Measurements from ENCODE around the gene NECAP2. TPM values are rescaled to one million over a fixed set of nuclear protein-coding genes. Genes with fewer than 3 reads are reported as not detected.
"Not testable (repeated sequence)": the region's sequence is repeated elsewhere in the genome, so short reads cannot be mapped to it uniquely, and the experiment has no call there.

The NECAP2 gene
- total and polyA plus RNA-seq, 5 experiments from 2014 or later: 137 to 176 (median 146) TPM

GRCh38 chr1:16468558-16468957 lies 28.0 kb downstream of the NECAP2 start:
- Mint-ChIP-seq H3K27ac (peak overlapping the region in 2 of 10 donors; percentile 11 to 22), H3K36me3 (peaks cover 0 to 39% (median 8%) of the 10 kb centered on the region in 3 donors), H3K4me3 (no peak overlapping the region), H3K4me1 (peaks cover 0 to 9% (median 3%) of the 10 kb centered on the region in 4 donors), H3K9me3 (no peaks in the 10 kb centered on the region), H3K27me3 (no peaks in the 10 kb centered on the region)
- no peak for DNase-seq
- ATAC-seq: no peak
- POLR2A ChIA-PET: interaction anchor here (1.0 kb wide), 1 partner anchor 10 kb away, joined by 3 read pairs; no protein-coding TSS in a partner anchor

- Mint-ChIP-seq H3K27me3 (no peaks in the 10 kb centered on the region), H3K4me3 (no peak overlapping the region), H3K27ac (no peak overlapping the region), H3K36me3 (peaks cover 0 to 43% (median 10%) of the 10 kb centered on the region in 3 donors), H3K4me1 (peaks cover 0 to 8% (median under 1%) of the 10 kb centered on the region in 4 donors), H3K9me3 (no peaks in the 10 kb centered on the region)
- DNase-seq (no peak), ATAC-seq (no peak)
- POLR2A ChIA-PET: no interaction called here
These were observed 33.8 kb downstream of the NECAP2 start for GRCh38 chr1:16474166-16474800.

GRCh38 chr1:16474891-16475290 lies 34.4 kb downstream of the NECAP2 start:
- POLR2A ChIA-PET, H3K4me1 Mint-ChIP-seq, DNase-seq, H3K27me3 Mint-ChIP-seq, H3K9me3 Mint-ChIP-seq, ATAC-seq, H3K27ac Mint-ChIP-seq, H3K4me3 Mint-ChIP-seq: not testable (repeated sequence)
- H3K36me3 Mint-ChIP-seq: peaks cover 0 to 44% (median 10%) of the 10 kb centered on the region in 3 donors

- DNase-seq, H3K4me1 Mint-ChIP-seq, H3K27ac Mint-ChIP-seq, H3K4me3 Mint-ChIP-seq, H3K27me3 Mint-ChIP-seq, H3K9me3 Mint-ChIP-seq, ATAC-seq: not testable (repeated sequence)
- POLR2A ChIA-PET: interaction anchor here (1.2 kb wide), 1 partner anchor 38 kb away, joined by 4 read pairs; the partner anchor contains the start of gene RNU1-1
- peaks cover 0 to 53% (median 10%) of the 10 kb centered on the region in 3 donors for H3K36me3 Mint-ChIP-seq
These were observed 35.5 kb downstream of the NECAP2 start for GRCh38 chr1:16475771-16476770.

- no peak overlapping the region for H3K4me3 Mint-ChIP-seq
- H3K27me3 Mint-ChIP-seq: no peaks in the 10 kb centered on the region
- POLR2A ChIA-PET: interaction anchor here (0.6 to 1.0 kb wide), 2 partner anchors 9 to 30 kb away, joined by 3 to 4 read pairs; no protein-coding TSS in a partner anchor
- peaks cover 0 to 61% (median 10%) of the 10 kb centered on the region in 3 donors for H3K36me3 Mint-ChIP-seq
- H3K9me3 Mint-ChIP-seq: no peaks in the 10 kb centered on the region
- DNase-seq (no peak), ATAC-seq (no peak)
- no peak overlapping the region for H3K27ac Mint-ChIP-seq
- H3K4me1 Mint-ChIP-seq: peaks cover 0 to 4% (median 2%) of the 10 kb centered on the region in 4 donors
These were observed 37.6 kb downstream of the NECAP2 start for GRCh38 chr1:16478091-16478490.

- H3K27me3 Mint-ChIP-seq, H3K27ac Mint-ChIP-seq, H3K4me3 Mint-ChIP-seq, POLR2A ChIA-PET, H3K9me3 Mint-ChIP-seq, H3K4me1 Mint-ChIP-seq, DNase-seq, ATAC-seq: not testable (repeated sequence)
- H3K36me3 Mint-ChIP-seq: peaks cover 0 to 48% (median 7%) of the 10 kb centered on the region in 3 donors
These were observed 42.6 kb downstream of the NECAP2 start for GRCh38 chr1:16483146-16483545.

- H3K4me3 Mint-ChIP-seq, H3K4me1 Mint-ChIP-seq, H3K27me3 Mint-ChIP-seq, ATAC-seq, H3K9me3 Mint-ChIP-seq, DNase-seq: not testable (repeated sequence)
- Mint-ChIP-seq H3K36me3 (peaks cover 0 to 47% (median 5%) of the 10 kb centered on the region in 3 donors), H3K27ac (peak overlapping the region in 1 of 10 donors; percentile 29)
- POLR2A ChIA-PET: interaction anchor here (0.6 kb wide), 1 partner anchor 20 kb away, joined by 4 read pairs; no protein-coding TSS in a partner anchor
These were observed 43.3 kb downstream of the NECAP2 start for GRCh38 chr1:16483639-16484500.

GRCh38 chr1:16484501-16484835 lies 43.9 kb downstream of the NECAP2 start:
- no peak for DNase-seq
- ATAC-seq: no peak

GRCh38 chr1:16484931-16485330 lies 44.4 kb downstream of the NECAP2 start:
- no peak overlapping the region for H3K27ac Mint-ChIP-seq
- POLR2A ChIA-PET: no interaction called here
- no peaks in the 10 kb centered on the region for H3K9me3 Mint-ChIP-seq
- DNase-seq (no peak), ATAC-seq (no peak)
- no peak overlapping the region for H3K4me3 Mint-ChIP-seq
- no peaks in the 10 kb centered on the region for H3K27me3 Mint-ChIP-seq
- H3K36me3 Mint-ChIP-seq: peaks cover 0 to 44% (median 8%) of the 10 kb centered on the region in 3 donors
- H3K4me1 Mint-ChIP-seq: peaks cover 0 to 4% (median under 1%) of the 10 kb centered on the region in 4 donors

More at GRCh38 chr1:16484501-16484835, 43.9 kb downstream of the NECAP2 start:
- no peak overlapping the region for H3K4me3 Mint-ChIP-seq
- no peak overlapping the region for H3K27ac Mint-ChIP-seq
- no peaks in the 10 kb centered on the region for H3K27me3 Mint-ChIP-seq
- POLR2A ChIA-PET: no interaction called here
- peaks cover 0 to 48% (median 7%) of the 10 kb centered on the region in 3 donors for H3K36me3 Mint-ChIP-seq
- H3K9me3 Mint-ChIP-seq: no peaks in the 10 kb centered on the region
- peaks cover 0 to 4% (median under 1%) of the 10 kb centered on the region in 4 donors for H3K4me1 Mint-ChIP-seq

- H3K4me1 Mint-ChIP-seq, H3K4me3 Mint-ChIP-seq, POLR2A ChIA-PET, H3K27ac Mint-ChIP-seq, DNase-seq, H3K27me3 Mint-ChIP-seq, ATAC-seq, H3K9me3 Mint-ChIP-seq: not testable (repeated sequence)
- peaks cover 0 to 35% (median 8%) of the 10 kb centered on the region in 3 donors for H3K36me3 Mint-ChIP-seq
These were observed 45.8 kb downstream of the NECAP2 start for GRCh38 chr1:16486316-16486715.

GRCh38 chr1:16487011-16487410 lies 46.5 kb downstream of the NECAP2 start:
- ATAC-seq, H3K4me3 Mint-ChIP-seq, H3K9me3 Mint-ChIP-seq, H3K27me3 Mint-ChIP-seq, H3K27ac Mint-ChIP-seq, H3K4me1 Mint-ChIP-seq, DNase-seq: not testable (repeated sequence)
- POLR2A ChIA-PET: interaction anchor here (0.6 kb wide), 1 partner anchor 31 kb away, joined by 4 read pairs; no protein-coding TSS in a partner anchor
- H3K36me3 Mint-ChIP-seq: peaks cover 0 to 29% (median 8%) of the 10 kb centered on the region in 3 donors

All from naive thymus-derived CD8-positive, alpha-beta T cell (primary cell).